GM15510 (cell line): ENCODE data around the gene SLC30A3.

Source experiments
- POLR2A ChIP-seq: IDR thresholded peaks from 3 replicates; pipeline ENCODE4 v1.6.1; 2011; ENCODE audit warnings: borderline replicate concordance; ENCODE audit not compliant: insufficient read length; ENCODE audit errors: extremely low read depth

SLC30A3 gene

GRCh38 chr2:27262379-27263286 is at the start of gene SLC30A3:
TSS of gene SLC30A3 (minus strand) at chr2:27263047. CDS start at chr2:27262906, 141 bp downstream.
- TF ChIP-seq POLR2A, result no peak

GRCh38 chr2:27312152-27312551 is 49.3 kb upstream of the SLC30A3 start:
- TF ChIP-seq POLR2A, result no peak

GRCh38 chr2:27309651-27310050 is 46.8 kb upstream of the SLC30A3 start:
- TF ChIP-seq POLR2A, result no peak

GRCh38 chr2:27308359-27308881 is 45.6 kb upstream of the SLC30A3 start, which contains the start of gene UCN:
TSS of gene UCN (minus strand) at chr2:27308445. CDS start at chr2:27307895, 550 bp downstream.
- no peak for TF ChIP-seq POLR2A

GRCh38 chr2:27307545-27308358 is 44.9 kb upstream of the SLC30A3 start:
- no peak for TF ChIP-seq POLR2A

- TF ChIP-seq POLR2A, result no peak
These were observed 44.4 kb upstream of the SLC30A3 start for GRCh38 chr2:27307287-27307544.

GRCh38 chr2:27306573-27307286 is 43.9 kb upstream of the SLC30A3 start:
- TF ChIP-seq POLR2A, result no peak

- TF ChIP-seq POLR2A, result no peak
These were observed 43.3 kb upstream of the SLC30A3 start for GRCh38 chr2:27306136-27306535.

- no peak for TF ChIP-seq POLR2A
These were observed 42.7 kb upstream of the SLC30A3 start for GRCh38 chr2:27305516-27305915.

GRCh38 chr2:27304488-27305240 is 41.8 kb upstream of the SLC30A3 start:
- no peak for TF ChIP-seq POLR2A

GRCh38 chr2:27303093-27304025 is 40.5 kb upstream of the SLC30A3 start:
- TF ChIP-seq POLR2A, result no peak

GRCh38 chr2:27298391-27299080 is 35.7 kb upstream of the SLC30A3 start:
- TF ChIP-seq POLR2A, result no peak
